Stimulated activated CD8-positive, alpha-beta memory T cell treated with anti-CD3 and anti-CD28 coated beads, Interleukin-7, amount 100 ng/mL, for 48 hours (primary cell): ENCODE results near the gene GRIA1.

ENCODE experiments used
- DNase-seq, 2 donors: peaks; one replicate each; pipeline ENCODE4 v3.0.0-alpha.2; 2020; ENCODE audit warnings: low read depth in 1 of 2; ENCODE audit errors: extremely low read depth in 1 of 2

The GRIA1 gene

GRCh38 chr5:153543959-153544470, 53.5 kb downstream of the GRIA1 start:
- no peak for DNase-seq

GRCh38 chr5:153544706-153545105, 54.2 kb downstream of the GRIA1 start:
- no peak for DNase-seq

- DNase-seq: no peak
Measured at GRCh38 chr5:153546566-153546965, 56.1 kb downstream of the GRIA1 start.

- DNase-seq: no peak
Measured at GRCh38 chr5:153551537-153552079, 61.1 kb downstream of the GRIA1 start.

- no peak for DNase-seq
Measured at GRCh38 chr5:153552886-153553285, 62.4 kb downstream of the GRIA1 start.

GRCh38 chr5:153555420-153556114, 65.1 kb downstream of the GRIA1 start:
- no peak for DNase-seq

GRCh38 chr5:153558957-153559356, 68.5 kb downstream of the GRIA1 start:
- no peak for DNase-seq

GRCh38 chr5:153559926-153560325, 69.5 kb downstream of the GRIA1 start:
- DNase-seq: no peak

GRCh38 chr5:153562189-153562588, 71.7 kb downstream of the GRIA1 start:
- DNase-seq: no peak

- no peak for DNase-seq
Measured at GRCh38 chr5:153565822-153566221, 75.4 kb downstream of the GRIA1 start.

- no peak for DNase-seq
Measured at GRCh38 chr5:153569036-153569435, 78.6 kb downstream of the GRIA1 start.

- DNase-seq: no peak
Measured at GRCh38 chr5:153571162-153571561, 80.7 kb downstream of the GRIA1 start.

GRCh38 chr5:153572411-153573145, 82.1 kb downstream of the GRIA1 start:
- DNase-seq: no peak

GRCh38 chr5:153573326-153574033, 83.0 kb downstream of the GRIA1 start:
- no peak for DNase-seq

GRCh38 chr5:153584126-153584959, 93.9 kb downstream of the GRIA1 start:
- no peak for DNase-seq

GRCh38 chr5:153584960-153585359, 94.5 kb downstream of the GRIA1 start:
- no peak for DNase-seq

- no peak for DNase-seq
Measured at GRCh38 chr5:153585622-153586277, 95.3 kb downstream of the GRIA1 start.

- DNase-seq: no peak
Measured at GRCh38 chr5:153592081-153592480, 101.6 kb downstream of the GRIA1 start.

- DNase-seq: no peak
Measured at GRCh38 chr5:153594785-153595184, 104.3 kb downstream of the GRIA1 start.

GRCh38 chr5:153598099-153598498, 107.6 kb downstream of the GRIA1 start:
- DNase-seq: no peak
